HepG2 (cell line): Measurements from ENCODE around the gene DUS1L. TPM values are rescaled to one million over a fixed set of nuclear protein-coding genes. Genes with fewer than 3 reads are reported as not detected.
A peak's percentile ranks its signal among the peaks of the same experiment; 100 is the strongest.

Experiments
- GABPB1 ChIP-seq: IDR thresholded peaks from 2 replicates; pipeline ENCODE4 v1.6.1; 2016; ENCODE audit warnings: mild to moderate bottlenecking, missing genetic modification reagents, moderate library complexity, missing compliant biosample characterization
- MXD4 ChIP-seq: IDR thresholded peaks from 2 replicates; pipeline ENCODE4 v1.6.1; 2016; ENCODE audit warnings: mild to moderate bottlenecking, missing biosample characterization, missing genetic modification reagents
- ZIK1 ChIP-seq: sonication (generic); formaldehyde crosslinking; IDR thresholded peaks from 2 replicates; pipeline ENCODE4 v1.5.0; 2020; ENCODE audit warnings: mild to moderate bottlenecking, low read depth, missing genetic modification reagents, borderline replicate concordance
- ZNF124 ChIP-seq: sonication (generic); formaldehyde crosslinking; IDR thresholded peaks from 2 replicates; pipeline ENCODE4 v1.4.0; 2020; ENCODE audit warnings: missing genetic modification reagents
- ZNF776 ChIP-seq: sonication (generic); formaldehyde crosslinking; IDR thresholded peaks from 2 replicates; pipeline ENCODE4 v1.4.0; 2020; ENCODE audit warnings: mild to moderate bottlenecking, missing genetic modification reagents
- ZNF788 ChIP-seq: sonication (generic); formaldehyde crosslinking; IDR thresholded peaks from 2 replicates; pipeline ENCODE4 v1.5.0; 2020; ENCODE audit warnings: mild to moderate bottlenecking, missing genetic modification reagents, borderline replicate concordance
- polyA plus RNA-seq, 8 experiments: library from polyadenylated mRNA; depleted of rRNA in 3 of 8; stranded (reverse) in 7 of 8; unstranded in 1 of 8; fragments of >200 nt; fragmentation: Illumina TruSeq in 4 of 8; extraction: Trizol in 4 of 8; gene quantifications; 2 replicates each; pipeline versions ENCODE4 v1.2.1 to v1.2.3, GENCODE V29; 2011 to 2016; ENCODE audit warnings: low read depth in 4 of 8, missing spikeins in 1 of 8, mixed read lengths in 1 of 8; ENCODE audit not compliant: insufficient read depth in 1 of 8
- total RNA-seq, 5 experiments: library from RNA; depleted of rRNA; stranded (reverse); fragments of >200 nt; fragmentation: Illumina TruSeq; extraction: Trizol; gene quantifications; 2 replicates each; pipeline ENCODE4 v1.2.3, GENCODE V29; 2016; ENCODE audit warnings: low read depth in 1 of 5
- TF ChIP-seq, protein P1 (sequence below): sonication (generic); formaldehyde crosslinking; IDR thresholded peaks from 2 replicates; pipeline ENCODE4 v1.8.0; 2022; ENCODE audit warnings: missing genetic modification reagents, low read depth, mild to moderate bottlenecking, borderline replicate concordance
- TF ChIP-seq, protein P2 (sequence below): sonication (generic); formaldehyde crosslinking; IDR thresholded peaks from 2 replicates; pipeline ENCODE4 v1.4.0; 2020; ENCODE audit warnings: mild to moderate bottlenecking, missing genetic modification reagents
- TF ChIP-seq, protein P3 (sequence below): sonication (generic); formaldehyde crosslinking; IDR thresholded peaks from 2 replicates; pipeline ENCODE4 v1.8.0; 2023; ENCODE audit warnings: mild to moderate bottlenecking, missing genetic modification reagents
- TF ChIP-seq, protein P4 (sequence below): sonication (generic); formaldehyde crosslinking; IDR thresholded peaks from 2 replicates; pipeline ENCODE4 v1.4.0; 2020; ENCODE audit warnings: missing genetic modification reagents, borderline replicate concordance
- TF ChIP-seq, protein P5 (sequence below): IDR thresholded peaks from 2 replicates; pipeline ENCODE4 v1.6.1; 2018; ENCODE audit warnings: missing genetic modification reagents
- TF ChIP-seq, protein P6 (sequence below): sonication (generic); formaldehyde crosslinking; IDR thresholded peaks from 2 replicates; pipeline ENCODE4 v1.4.0; 2020; ENCODE audit warnings: missing genetic modification reagents
- TF ChIP-seq, protein P7 (sequence below): sonication (generic); formaldehyde crosslinking; IDR thresholded peaks from 2 replicates; pipeline ENCODE4 v1.4.0; 2020; ENCODE audit warnings: missing genetic modification reagents, mild to moderate bottlenecking, borderline replicate concordance
- TF ChIP-seq, protein P8 (sequence below): sonication (generic); formaldehyde crosslinking; IDR thresholded peaks from 2 replicates; pipeline ENCODE4 v1.5.0; 2020; ENCODE audit warnings: mild to moderate bottlenecking, missing genetic modification reagents

DUS1L gene
- total and polyA plus RNA-seq, 2 of the 13 experiments (the other 11 are each of a cell fraction or from before 2014, with no cell fraction given), result 81.0 to 109 TPM

DNA sequence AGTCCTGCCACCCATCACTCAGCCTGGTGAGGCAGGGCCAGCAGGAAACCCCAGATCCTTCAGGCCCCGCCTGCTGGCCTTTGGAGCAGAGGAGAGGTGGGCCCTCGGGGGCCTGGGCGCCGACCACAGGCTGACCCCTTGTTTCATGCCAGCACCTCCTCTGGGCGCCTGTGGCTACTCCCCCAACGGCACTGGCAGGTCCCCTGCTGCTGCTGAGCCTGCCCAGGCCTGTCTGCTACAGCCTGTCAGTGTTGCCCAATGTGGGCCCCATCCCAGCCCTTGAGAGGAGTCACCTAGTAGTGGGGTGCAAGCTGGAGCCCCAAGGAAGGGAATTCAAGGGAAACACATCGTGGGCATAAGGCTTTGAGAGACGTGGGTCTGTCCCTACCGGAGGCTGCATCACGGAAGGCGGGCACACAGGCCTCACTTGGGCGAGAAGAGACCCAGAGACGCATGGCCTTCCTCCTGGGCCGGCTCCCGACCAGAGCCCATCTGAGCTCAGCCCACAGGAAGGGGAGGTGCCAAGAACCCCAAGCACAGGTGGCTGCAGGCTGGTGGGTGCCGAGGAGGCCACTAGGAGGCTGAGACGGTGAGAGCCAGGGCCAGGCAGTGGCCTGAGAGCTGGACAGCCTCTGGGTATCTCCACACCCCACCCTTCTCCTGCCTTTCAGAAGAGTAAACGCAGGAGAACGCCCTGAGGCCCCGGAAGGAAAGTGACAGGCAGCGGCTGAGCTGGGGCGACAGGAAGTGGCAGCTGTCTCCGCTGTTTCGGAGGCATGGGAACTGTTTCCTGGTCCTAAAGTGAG is 40.5 kb upstream of the DUS1L start (continued):
- peak; percentile 90 for TF ChIP-seq GABPB1
- TF ChIP-seq, protein P1, sequence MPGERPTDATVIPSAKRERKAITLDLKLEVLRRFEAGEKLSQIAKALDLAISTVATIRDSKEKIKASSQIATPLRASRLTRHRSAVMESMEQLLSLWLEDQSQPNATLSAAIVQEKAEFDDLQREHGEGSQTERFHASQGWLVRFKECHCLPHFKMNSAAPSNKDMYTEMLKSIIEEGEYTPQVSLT (CRISPR knock-in tag), result no peak
- TF ChIP-seq, protein P2, sequence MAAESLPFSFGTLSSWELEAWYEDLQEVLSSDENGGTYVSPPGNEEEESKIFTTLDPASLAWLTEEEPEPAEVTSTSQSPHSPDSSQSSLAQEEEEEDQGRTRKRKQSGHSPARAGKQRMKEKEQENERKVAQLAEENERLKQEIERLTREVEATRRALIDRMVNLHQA, result no peak
- TF ChIP-seq, protein P3, sequence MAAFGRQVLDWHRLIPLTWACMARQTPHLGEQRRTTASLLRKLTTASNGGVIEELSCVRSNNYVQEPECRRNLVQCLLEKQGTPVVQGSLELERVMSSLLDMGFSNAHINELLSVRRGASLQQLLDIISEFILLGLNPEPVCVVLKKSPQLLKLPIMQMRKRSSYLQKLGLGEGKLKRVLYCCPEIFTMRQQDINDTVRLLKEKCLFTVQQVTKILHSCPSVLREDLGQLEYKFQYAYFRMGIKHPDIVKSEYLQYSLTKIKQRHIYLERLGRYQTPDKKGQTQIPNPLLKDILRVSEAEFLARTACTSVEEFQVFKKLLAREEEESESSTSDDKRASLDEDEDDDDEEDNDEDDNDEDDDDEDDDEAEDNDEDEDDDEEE (CRISPR knock-in tag), result peak; percentile 90; the same call in 1 of the 2 replicates
- TF ChIP-seq, protein P4, sequence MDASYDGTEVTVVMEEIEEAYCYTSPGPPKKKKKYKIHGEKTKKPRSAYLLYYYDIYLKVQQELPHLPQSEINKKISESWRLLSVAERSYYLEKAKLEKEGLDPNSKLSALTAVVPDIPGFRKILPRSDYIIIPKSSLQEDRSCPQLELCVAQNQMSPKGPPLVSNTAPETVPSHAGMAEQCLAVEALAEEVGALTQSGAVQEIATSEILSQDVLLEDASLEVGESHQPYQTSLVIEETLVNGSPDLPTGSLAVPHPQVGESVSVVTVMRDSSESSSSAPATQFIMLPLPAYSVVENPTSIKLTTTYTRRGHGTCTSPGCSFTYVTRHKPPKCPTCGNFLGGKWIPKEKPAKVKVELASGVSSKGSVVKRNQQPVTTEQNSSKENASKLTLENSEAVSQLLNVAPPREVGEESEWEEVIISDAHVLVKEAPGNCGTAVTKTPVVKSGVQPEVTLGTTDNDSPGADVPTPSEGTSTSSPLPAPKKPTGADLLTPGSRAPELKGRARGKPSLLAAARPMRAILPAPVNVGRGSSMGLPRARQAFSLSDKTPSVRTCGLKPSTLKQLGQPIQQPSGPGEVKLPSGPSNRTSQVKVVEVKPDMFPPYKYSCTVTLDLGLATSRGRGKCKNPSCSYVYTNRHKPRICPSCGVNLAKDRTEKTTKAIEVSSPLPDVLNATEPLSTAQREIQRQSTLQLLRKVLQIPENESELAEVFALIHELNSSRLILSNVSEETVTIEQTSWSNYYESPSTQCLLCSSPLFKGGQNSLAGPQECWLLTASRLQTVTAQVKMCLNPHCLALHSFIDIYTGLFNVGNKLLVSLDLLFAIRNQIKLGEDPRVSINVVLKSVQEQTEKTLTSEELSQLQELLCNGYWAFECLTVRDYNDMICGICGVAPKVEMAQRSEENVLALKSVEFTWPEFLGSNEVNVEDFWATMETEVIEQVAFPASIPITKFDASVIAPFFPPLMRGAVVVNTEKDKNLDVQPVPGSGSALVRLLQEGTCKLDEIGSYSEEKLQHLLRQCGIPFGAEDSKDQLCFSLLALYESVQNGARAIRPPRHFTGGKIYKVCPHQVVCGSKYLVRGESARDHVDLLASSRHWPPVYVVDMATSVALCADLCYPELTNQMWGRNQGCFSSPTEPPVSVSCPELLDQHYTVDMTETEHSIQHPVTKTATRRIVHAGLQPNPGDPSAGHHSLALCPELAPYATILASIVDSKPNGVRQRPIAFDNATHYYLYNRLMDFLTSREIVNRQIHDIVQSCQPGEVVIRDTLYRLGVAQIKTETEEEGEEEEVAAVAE (CRISPR knock-in tag), result no peak; the same call in 1 of the 2 replicates
- TF ChIP-seq, protein P5, sequence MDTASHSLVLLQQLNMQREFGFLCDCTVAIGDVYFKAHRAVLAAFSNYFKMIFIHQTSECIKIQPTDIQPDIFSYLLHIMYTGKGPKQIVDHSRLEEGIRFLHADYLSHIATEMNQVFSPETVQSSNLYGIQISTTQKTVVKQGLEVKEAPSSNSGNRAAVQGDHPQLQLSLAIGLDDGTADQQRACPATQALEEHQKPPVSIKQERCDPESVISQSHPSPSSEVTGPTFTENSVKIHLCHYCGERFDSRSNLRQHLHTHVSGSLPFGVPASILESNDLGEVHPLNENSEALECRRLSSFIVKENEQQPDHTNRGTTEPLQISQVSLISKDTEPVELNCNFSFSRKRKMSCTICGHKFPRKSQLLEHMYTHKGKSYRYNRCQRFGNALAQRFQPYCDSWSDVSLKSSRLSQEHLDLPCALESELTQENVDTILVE (CRISPR knock-in tag), result peak; percentile 84
- TF ChIP-seq ZNF776 (CRISPR knock-in tag), result peak; percentile 83; the same call in 1 of the 2 replicates
- TF ChIP-seq ZIK1, result peak; percentile 97
- TF ChIP-seq ZNF124 (CRISPR knock-in tag), result 0 out of 2 replicates have a peak, but pooled peaks have one; percentile 80
- TF ChIP-seq, protein P6, sequence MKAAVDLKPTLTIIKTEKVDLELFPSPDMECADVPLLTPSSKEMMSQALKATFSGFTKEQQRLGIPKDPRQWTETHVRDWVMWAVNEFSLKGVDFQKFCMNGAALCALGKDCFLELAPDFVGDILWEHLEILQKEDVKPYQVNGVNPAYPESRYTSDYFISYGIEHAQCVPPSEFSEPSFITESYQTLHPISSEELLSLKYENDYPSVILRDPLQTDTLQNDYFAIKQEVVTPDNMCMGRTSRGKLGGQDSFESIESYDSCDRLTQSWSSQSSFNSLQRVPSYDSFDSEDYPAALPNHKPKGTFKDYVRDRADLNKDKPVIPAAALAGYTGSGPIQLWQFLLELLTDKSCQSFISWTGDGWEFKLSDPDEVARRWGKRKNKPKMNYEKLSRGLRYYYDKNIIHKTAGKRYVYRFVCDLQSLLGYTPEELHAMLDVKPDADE (CRISPR knock-in tag), result peak; percentile 51; the same call in 1 of the 2 replicates
- peak; percentile 66; the same call in 1 of the 2 replicates for TF ChIP-seq ZNF788
- TF ChIP-seq, protein P7, sequence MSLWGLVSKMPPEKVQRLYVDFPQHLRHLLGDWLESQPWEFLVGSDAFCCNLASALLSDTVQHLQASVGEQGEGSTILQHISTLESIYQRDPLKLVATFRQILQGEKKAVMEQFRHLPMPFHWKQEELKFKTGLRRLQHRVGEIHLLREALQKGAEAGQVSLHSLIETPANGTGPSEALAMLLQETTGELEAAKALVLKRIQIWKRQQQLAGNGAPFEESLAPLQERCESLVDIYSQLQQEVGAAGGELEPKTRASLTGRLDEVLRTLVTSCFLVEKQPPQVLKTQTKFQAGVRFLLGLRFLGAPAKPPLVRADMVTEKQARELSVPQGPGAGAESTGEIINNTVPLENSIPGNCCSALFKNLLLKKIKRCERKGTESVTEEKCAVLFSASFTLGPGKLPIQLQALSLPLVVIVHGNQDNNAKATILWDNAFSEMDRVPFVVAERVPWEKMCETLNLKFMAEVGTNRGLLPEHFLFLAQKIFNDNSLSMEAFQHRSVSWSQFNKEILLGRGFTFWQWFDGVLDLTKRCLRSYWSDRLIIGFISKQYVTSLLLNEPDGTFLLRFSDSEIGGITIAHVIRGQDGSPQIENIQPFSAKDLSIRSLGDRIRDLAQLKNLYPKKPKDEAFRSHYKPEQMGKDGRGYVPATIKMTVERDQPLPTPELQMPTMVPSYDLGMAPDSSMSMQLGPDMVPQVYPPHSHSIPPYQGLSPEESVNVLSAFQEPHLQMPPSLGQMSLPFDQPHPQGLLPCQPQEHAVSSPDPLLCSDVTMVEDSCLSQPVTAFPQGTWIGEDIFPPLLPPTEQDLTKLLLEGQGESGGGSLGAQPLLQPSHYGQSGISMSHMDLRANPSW (CRISPR knock-in tag), result peak; percentile 95
- TF ChIP-seq MXD4 (CRISPR knock-in tag), result peak; percentile 94
- TF ChIP-seq, protein P8, sequence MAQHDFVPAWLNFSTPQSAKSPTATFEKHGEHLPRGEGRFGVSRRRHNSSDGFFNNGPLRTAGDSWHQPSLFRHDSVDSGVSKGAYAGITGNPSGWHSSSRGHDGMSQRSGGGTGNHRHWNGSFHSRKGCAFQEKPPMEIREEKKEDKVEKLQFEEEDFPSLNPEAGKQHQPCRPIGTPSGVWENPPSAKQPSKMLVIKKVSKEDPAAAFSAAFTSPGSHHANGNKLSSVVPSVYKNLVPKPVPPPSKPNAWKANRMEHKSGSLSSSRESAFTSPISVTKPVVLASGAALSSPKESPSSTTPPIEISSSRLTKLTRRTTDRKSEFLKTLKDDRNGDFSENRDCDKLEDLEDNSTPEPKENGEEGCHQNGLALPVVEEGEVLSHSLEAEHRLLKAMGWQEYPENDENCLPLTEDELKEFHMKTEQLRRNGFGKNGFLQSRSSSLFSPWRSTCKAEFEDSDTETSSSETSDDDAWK (CRISPR knock-in tag), result no peak
